Activated T-cell treated with anti-CD3 and anti-CD28 coated beads for 1 hour (primary cell): ENCODE results near the gene UBR7.
"Not testable (repeated sequence)": the region's sequence is repeated elsewhere in the genome, so short reads cannot be mapped to it uniquely, and the experiment has no call there.

Experiments used
- DNase-seq: peaks from one replicate; pipeline ENCODE4 v3.0.0-alpha.2; 2020; ENCODE audit warnings: low read depth

The UBR7 gene

DNA sequence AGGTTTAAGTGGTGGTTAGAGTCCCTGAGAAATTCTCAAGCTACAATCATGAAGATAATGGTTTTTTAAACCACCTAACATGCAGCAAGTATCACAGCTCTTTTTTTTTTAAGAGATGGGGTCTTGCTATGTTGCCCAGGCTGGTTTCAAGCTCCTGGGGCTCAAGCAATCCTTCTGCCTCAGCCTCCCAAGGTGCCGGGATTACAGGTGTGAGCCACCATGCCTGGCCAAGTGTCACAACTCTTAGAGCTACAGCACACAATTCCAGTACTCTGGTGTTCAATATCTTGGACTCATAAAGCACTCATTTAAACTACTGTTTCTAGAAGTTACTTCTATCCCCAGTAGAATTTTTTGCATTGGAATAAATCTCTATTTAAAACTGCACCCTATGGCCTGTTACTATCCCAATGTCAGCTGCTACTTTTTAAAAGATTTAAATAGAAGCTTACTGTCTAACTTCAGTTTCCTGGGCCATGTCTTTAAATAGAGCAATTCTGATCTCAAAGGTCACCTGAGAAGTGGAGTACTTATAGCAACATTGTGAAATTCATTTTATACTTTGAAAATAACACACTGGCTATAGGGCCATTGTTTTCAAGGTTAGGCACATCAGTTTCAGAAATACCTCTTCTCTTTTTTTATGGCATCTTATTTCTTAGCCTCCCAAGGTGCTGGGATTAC lies 11.6 kb upstream of the UBR7 start:
- DNase-seq, result no peak

DNA sequence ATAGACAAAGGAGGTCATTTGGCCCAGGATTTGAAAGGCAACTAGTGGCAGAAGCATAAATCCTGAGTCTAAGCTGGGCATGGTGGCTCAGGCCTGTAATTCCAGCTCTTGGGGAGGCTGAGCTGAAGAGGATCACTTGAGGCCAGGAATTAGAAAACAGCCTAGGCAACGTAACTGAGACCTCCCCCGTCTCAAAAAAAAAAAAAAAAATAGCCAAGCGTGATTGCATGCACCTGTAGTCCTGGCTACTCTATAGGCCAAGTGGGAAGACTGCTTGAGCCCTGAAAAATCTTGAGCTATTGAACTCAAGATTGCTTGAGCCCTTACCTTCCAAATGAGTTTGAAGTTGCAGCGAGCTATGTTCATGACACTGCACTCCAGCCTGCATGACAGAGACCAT lies 8.0 kb upstream of the UBR7 start:
- DNase-seq, result no peak

DNA sequence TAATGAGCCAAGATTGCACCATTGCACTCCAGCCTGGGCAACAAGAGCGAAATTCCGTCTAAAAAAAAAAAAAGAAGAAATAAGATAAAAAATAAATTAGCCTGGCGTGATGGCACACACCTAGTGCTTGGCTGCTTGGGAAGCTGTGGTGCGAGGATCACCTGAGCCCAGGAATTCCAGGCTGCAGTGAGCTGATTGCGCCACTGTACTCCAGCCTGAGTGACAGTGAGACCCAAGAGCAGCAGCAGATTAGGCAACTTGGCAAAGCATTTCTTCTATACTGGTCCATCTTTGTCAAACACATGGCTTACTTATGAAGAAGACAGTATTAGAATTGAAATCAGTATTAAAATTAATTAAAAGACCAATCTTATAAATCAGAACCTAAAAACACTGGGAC lies 6.5 kb upstream of the UBR7 start:
- DNase-seq, result no peak

- no peak for DNase-seq
Observed at GRCh38 chr14:93201155-93201704, 5.8 kb upstream of the UBR7 start.

- no peak for DNase-seq
Observed at GRCh38 chr14:93207468-93208308, 632 bp downstream of the UBR7 start.

- no peak for DNase-seq
Observed at GRCh38 chr14:93212432-93212831, 5.4 kb downstream of the UBR7 start.

DNA sequence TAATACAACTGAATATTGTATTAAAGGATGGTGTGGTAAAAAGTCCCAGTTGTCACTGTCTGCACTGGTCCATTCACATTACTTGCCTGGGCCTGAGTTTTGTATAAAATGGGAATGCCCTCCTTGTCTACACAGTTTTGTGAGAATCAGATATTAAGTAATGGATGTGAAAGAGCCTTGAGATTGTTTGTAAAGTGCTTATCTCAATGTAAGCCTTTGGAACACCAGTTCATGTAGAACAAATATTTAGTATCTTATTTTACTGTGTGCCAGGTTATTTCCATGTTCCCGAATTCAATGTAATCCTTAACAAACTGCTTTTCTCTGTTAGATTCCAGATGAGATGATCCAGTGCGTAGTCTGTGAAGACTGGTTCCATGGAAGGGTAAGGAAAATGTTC lies 7.5 kb downstream of the UBR7 start:
- no peak for DNase-seq

GRCh38 chr14:93219103-93219726 lies 12.2 kb downstream of the UBR7 start:
- peak; percentile 20 for DNase-seq

- DNase-seq, result no peak
Observed at GRCh38 chr14:93220509-93220908, 13.5 kb downstream of the UBR7 start.

DNA sequence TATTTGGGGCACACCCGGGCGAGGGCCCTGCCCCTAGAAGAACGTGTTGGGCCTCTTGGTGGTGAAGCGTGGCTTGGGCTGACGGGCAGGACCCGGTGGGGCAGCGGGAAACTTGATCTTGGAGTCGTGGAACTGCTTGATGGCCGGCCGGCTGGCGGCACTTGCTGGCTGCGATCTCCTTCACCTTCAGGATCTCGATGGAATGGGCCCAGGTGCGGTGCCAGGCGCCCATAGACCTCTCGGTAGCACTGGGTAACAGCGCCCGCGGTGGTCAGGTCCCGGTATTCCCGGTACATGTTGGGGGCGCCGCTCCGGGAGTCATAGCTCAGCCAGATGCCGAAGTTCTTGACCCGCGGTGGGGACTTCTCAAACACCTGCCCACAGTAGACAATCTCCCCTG lies 16.5 kb downstream of the UBR7 start:
- DNase-seq, result no peak

DNA sequence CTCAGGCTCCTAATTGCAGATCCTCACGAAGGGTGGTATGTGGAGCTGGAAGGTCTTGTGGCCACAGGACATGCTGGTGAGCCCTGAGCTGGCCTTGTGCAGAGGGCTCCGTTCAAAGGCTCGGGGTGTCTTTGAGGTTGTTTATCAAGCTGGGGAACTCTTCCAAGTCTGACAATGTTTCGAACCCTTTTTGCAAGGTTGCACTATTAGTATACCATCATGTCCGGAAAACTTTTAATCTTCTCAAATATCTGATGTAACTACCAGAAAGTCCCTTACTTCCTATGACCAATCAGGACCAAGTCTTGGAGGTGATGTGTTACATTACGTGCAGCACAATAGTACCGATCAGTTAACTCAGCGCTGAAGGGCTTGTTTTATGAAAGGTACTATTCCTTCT lies 21.5 kb downstream of the UBR7 start:
- DNase-seq, result no peak

GRCh38 chr14:93230539-93230938 lies 23.5 kb downstream of the UBR7 start:
- DNase-seq, result no peak

DNA sequence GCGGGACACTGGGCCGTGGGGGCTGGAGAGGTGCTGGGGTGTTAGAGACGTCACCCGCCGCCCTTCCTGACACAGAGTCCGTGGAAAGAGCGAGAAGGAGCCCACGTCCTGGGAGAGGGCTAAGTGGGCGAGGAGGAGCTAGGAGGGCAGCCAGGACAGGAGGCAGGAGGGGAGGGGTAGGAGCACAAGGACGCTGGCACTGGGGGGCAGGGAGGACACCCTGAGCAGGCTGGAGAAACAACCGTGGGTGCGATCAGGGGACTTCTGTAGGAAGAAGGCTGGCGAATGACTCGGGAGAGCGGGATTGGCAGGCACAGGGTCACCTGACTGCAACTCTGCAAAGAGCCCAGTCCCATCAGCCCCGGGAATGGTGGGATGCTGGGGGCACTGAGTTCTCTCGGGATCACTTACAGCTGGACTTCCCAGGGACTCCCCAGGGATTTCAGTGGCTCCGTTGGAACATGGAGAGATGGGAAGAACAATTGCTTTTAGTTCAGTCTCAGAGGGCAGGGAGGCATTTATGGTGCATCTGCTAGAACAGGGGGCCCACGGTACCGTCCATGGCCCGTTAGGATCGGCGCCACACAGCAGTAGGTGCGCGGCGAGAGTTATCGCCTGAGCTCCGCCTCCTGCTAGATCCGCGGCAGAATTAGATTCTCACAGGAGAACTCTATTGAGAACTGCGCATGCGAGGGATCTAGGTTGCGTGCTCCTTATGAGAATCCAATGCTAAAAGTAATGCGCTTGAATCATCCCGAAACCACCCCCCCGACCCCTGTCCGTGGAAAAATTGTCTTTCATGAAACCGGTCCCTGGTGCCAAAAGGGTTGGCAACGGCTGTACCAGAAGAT lies 24.3 kb downstream of the UBR7 start:
- DNase-seq, result no peak

GRCh38 chr14:93232159-93232558 lies 25.1 kb downstream of the UBR7 start:
- no peak for DNase-seq

- not testable (repeated sequence) for DNase-seq
Observed at GRCh38 chr14:93233078-93233477, 26.0 kb downstream of the UBR7 start.

DNA sequence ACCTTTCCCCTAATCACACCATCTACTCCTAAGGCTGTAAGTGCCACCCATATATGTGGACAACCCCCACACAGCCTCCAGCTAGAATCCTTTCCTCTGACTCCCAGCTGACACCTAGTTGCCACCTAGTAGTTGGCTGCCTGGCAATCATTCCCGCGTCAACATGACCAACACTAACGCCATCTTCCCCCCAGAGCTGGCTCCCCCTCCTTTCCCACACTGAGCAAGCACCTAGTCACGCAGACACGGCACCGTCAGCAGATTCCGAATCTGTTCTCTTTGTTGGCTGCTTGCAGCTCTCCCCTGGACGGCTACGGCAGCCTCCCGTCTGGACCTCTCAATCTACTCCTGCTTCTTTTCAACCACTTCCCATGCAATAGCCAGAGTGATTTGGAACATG lies 27.7 kb downstream of the UBR7 start:
- no peak for DNase-seq

- no peak for DNase-seq
Observed at GRCh38 chr14:93239869-93240677, 33.0 kb downstream of the UBR7 start.

GRCh38 chr14:93240678-93241000 lies 33.6 kb downstream of the UBR7 start:
- DNase-seq, result no peak

DNA sequence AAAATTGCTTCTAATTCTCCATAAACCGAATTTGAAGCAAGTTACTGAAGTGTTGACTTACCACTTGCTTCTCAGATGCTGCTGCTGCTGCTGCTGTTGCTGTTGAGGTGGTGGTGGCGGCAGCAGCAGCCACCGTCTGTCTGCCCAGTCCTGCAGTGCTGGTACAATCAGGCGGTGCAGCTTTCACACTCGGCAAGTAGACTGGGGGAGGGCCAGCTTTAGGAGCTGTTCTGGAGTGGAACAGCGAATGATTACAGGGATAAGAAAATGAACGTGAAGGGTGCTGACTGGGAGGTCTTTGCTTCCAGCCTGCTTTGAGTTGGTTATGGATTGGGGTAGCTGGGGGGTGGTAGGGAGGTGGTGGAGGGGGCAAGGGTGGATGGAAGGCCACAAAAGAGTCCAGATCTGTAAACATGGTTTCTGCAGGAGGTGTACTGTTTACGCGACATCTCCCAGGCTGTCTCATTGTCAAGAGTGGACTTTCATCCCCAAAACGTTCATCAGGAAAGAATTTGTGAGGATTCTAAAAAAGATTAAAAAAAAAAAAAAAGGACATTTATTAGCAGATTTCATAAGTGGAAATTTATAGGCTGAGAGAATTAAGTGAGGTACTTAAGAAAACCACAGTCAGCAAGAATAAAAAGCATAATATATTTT lies 38.8 kb downstream of the UBR7 start:
- DNase-seq, result no peak

GRCh38 chr14:93246534-93246933 lies 39.5 kb downstream of the UBR7 start:
- DNase-seq, result no peak
